K562 (cell line): Measurements from ENCODE around the gene CDC25B. TPM values are rescaled to one million over a fixed set of nuclear protein-coding genes. Genes with fewer than 3 reads are reported as not detected.

ENCODE experiments used
- BCL6 ChIP-seq: fragments of 250-450 bp; sonication (Bioruptor Pico); IDR thresholded peaks from 2 replicates; pipeline ENCODE4 v1.4.0; 2020
- BCLAF1 ChIP-seq, 2 experiments: fragments of 450-650 bp in 1 of 2; IDR thresholded peaks; 2 replicates each; pipeline ENCODE4 v1.6.1; 2011 to 2017; ENCODE audit warnings: low read depth in 2 of 2, antibody characterized with exemption in 1 of 2, borderline replicate concordance in 1 of 2, low read length in 1 of 2, mild to moderate bottlenecking in 1 of 2, mixed read lengths in 1 of 2; ENCODE audit not compliant: control insufficient read depth in 1 of 2
- BHLHE40 ChIP-seq: IDR thresholded peaks from 2 replicates; pipeline ENCODE4 v1.6.1; 2011; ENCODE audit warnings: low read length, improper control_type of control experiment
- BMI1 ChIP-seq: fragments of 150-350 bp; IDR thresholded peaks from 2 replicates; pipeline ENCODE4 v1.6.1; 2014; ENCODE audit warnings: low read length
- BRD9 ChIP-seq: fragments of 450-650 bp; IDR thresholded peaks from 2 replicates; pipeline ENCODE4 v1.6.1; 2018; ENCODE audit warnings: low read depth; ENCODE audit not compliant: partially characterized antibody
- FOXA3 ChIP-seq, 2 experiments: fragments of 450-650 bp in 1 of 2; sonication (generic) in 1 of 2; formaldehyde crosslinking; IDR thresholded peaks in 1 of 2; conservative IDR thresholded peaks in 1 of 2; 2 replicates each; pipeline versions ENCODE4 v1.4.0 to v1.8.0; 2020 to 2022; ENCODE audit warnings: mild to moderate bottlenecking in 2 of 2, missing genetic modification reagents in 1 of 2
- HDAC6 ChIP-seq: IDR thresholded peaks from 2 replicates; pipeline ENCODE4 v1.6.1; 2012; ENCODE audit warnings: low read depth, mild to moderate bottlenecking, control low read depth, inconsistent platforms, low read length, moderate library complexity
- HMG20A ChIP-seq: fragments of 450-650 bp; formaldehyde crosslinking; conservative IDR thresholded peaks from 2 replicates; pipeline ENCODE4 v1.4.0; 2020; ENCODE audit warnings: mild to moderate bottlenecking, mixed read lengths
- IRF1 ChIP-seq: sonication (generic); formaldehyde crosslinking; IDR thresholded peaks from 2 replicates; pipeline ENCODE4 v1.8.0; 2022; ENCODE audit warnings: missing genetic modification reagents, mild to moderate bottlenecking, borderline replicate concordance
- KDM2B ChIP-seq: fragments of 250-450 bp; sonication (Bioruptor Pico); IDR thresholded peaks from 2 replicates; pipeline ENCODE4 v1.8.0; 2021; ENCODE audit warnings: mild to moderate bottlenecking, moderate library complexity
- KDM5B ChIP-seq: fragments of 200-600 bp; sonication (generic); IDR thresholded peaks from 2 replicates; pipeline ENCODE4 v1.6.1; 2012; ENCODE audit warnings: low read depth, mild to moderate bottlenecking, moderate library complexity, low read length, control low read depth, inconsistent platforms; ENCODE audit not compliant: insufficient replicate concordance
- POLR2AphosphoS5 ChIP-seq: IDR thresholded peaks from 2 replicates; pipeline ENCODE4 v1.6.1; 2011; ENCODE audit warnings: mild to moderate bottlenecking, low read depth, low read length, moderate library complexity; ENCODE audit not compliant: control insufficient read depth, insufficient read depth
- POLR2G ChIP-seq: fragments of 200-400 bp; formaldehyde crosslinking; IDR thresholded peaks from 2 replicates; pipeline ENCODE4 v1.6.1; 2017; ENCODE audit warnings: low read depth, mild to moderate bottlenecking, antibody characterized with exemption, low read length, moderate library complexity
- RBM15 ChIP-seq: fragments of 200-400 bp; formaldehyde crosslinking; IDR thresholded peaks from 2 replicates; pipeline ENCODE4 v1.6.1; 2018; ENCODE audit warnings: mild to moderate bottlenecking, low read length, moderate library complexity; ENCODE audit not compliant: insufficient read depth
- SP1 ChIP-seq: sonication (generic); formaldehyde crosslinking; IDR thresholded peaks from 2 replicates; pipeline ENCODE4 v1.8.1; 2022; ENCODE audit warnings: mild to moderate bottlenecking, missing genetic modification reagents
- TAF15 ChIP-seq: fragments of 200-400 bp; formaldehyde crosslinking; IDR thresholded peaks from 2 replicates; pipeline ENCODE4 v1.6.1; 2017; ENCODE audit warnings: mild to moderate bottlenecking, low read depth, low read length, moderate library complexity
- TFE3 ChIP-seq: fragments of 450-650 bp; formaldehyde crosslinking; IDR thresholded peaks from 2 replicates; pipeline ENCODE4 v1.4.0; 2020; ENCODE audit warnings: mild to moderate bottlenecking, mixed read lengths
- ZBTB17 ChIP-seq: fragments of 450-650 bp; formaldehyde crosslinking; IDR thresholded peaks from 2 replicates; pipeline ENCODE4 v1.4.0; 2020; ENCODE audit warnings: mild to moderate bottlenecking
- ZBTB7A ChIP-seq: IDR thresholded peaks from 2 replicates; pipeline ENCODE4 v1.6.1; 2011; ENCODE audit warnings: low read depth, mild to moderate bottlenecking, low read length, moderate library complexity, borderline replicate concordance; ENCODE audit not compliant: control insufficient read depth
- ZNF232 ChIP-seq: sonication (generic); formaldehyde crosslinking; IDR thresholded peaks from 2 replicates; pipeline ENCODE4 v1.8.0; 2022; ENCODE audit warnings: mild to moderate bottlenecking, missing genetic modification reagents
- ZNF316 ChIP-seq: fragments of 450-650 bp; IDR thresholded peaks from 2 replicates; pipeline ENCODE4 v1.6.1; 2016
- ZNF79 ChIP-seq: fragments of 250-450 bp; sonication (Bioruptor Pico); IDR thresholded peaks from 2 replicates; pipeline ENCODE4 v1.4.0; 2020; ENCODE audit warnings: low read depth, mild to moderate bottlenecking, moderate library complexity
- polyA plus RNA-seq, 8 experiments: library from polyadenylated mRNA; depleted of rRNA in 4 of 8; stranded (reverse) in 5 of 8; unstranded in 3 of 8; fragments of >200 nt; fragmentation: Nextera tagmentation in 2 of 8; fragmentation: Illumina TruSeq in 1 of 8; extraction: Ambion mirVana in 2 of 8; extraction: Trizol in 1 of 8; gene quantifications; 2 replicates each; pipeline versions ENCODE4 v1.2.1 to v1.2.3, GENCODE V29; 2011 to 2014; ENCODE audit warnings: inconsistent platforms in 1 of 8, missing spikeins in 1 of 8
- total RNA-seq, 7 experiments: library from RNA; depleted of rRNA in 6 of 7; stranded (reverse); fragments of >200 nt in 6 of 7; fragmentation: Illumina TruSeq in 2 of 7; extraction: Trizol in 2 of 7; gene quantifications; 2 replicates each; pipeline versions ENCODE4 v1.2.1 to v1.2.3, GENCODE V29; 2011 to 2021; ENCODE audit warnings: low replicate concordance in 1 of 7

Gene CDC25B
- total and polyA plus RNA-seq, 9 of the 15 experiments (the other 6 are each of a cell fraction or from before 2014, with no cell fraction given), result 2.3 to 35.7 (median 9.5) TPM

- no peak for TF ChIP-seq IRF1 (CRISPR knock-in tag)
- TF ChIP-seq KDM5B, result no peak
- TF ChIP-seq TAF15, result no peak
- no peak for TF ChIP-seq TFE3 (CRISPR knock-in tag)
- no peak for TF ChIP-seq BCL6 (CRISPR knock-in tag)
- TF ChIP-seq BMI1, result no peak
- TF ChIP-seq FOXA3 (CRISPR knock-in tag; conservative IDR thresholded peaks at IDR 0.05 in 1 of 2, IDR thresholded peaks at IDR 0.05 in 1 of 2), result 0 out of 4 replicates have a peak, but pooled peaks of 1 of the 2 experiments have one; percentile 55
- TF ChIP-seq POLR2AphosphoS5, result no peak
- TF ChIP-seq SP1, result no peak; the same call in 1 of the 2 replicates
- TF ChIP-seq HMG20A (CRISPR knock-in tag), result no peak
- no peak for TF ChIP-seq ZBTB17 (CRISPR knock-in tag)
- TF ChIP-seq ZNF232, result no peak
- TF ChIP-seq KDM2B (CRISPR knock-in tag), result no peak
- no peak for TF ChIP-seq BHLHE40
- no peak for TF ChIP-seq ZNF316
- TF ChIP-seq RBM15, result no peak
- TF ChIP-seq BCLAF1 (IDR thresholded peaks at IDR 0.05; ENCODE audit: borderline replicate concordance in 1 of 2, control insufficient read depth in 1 of 2, low read depth in 2 of 2, low read length in 1 of 2), result no peak
- TF ChIP-seq POLR2G, result no peak
- no peak for TF ChIP-seq BRD9
- no peak for TF ChIP-seq ZNF79 (CRISPR knock-in tag)
- peak; percentile 41; the same call in 1 of the 2 replicates for TF ChIP-seq ZBTB7A
- TF ChIP-seq HDAC6, result no peak
Measured at GRCh38 chr20:3818155-3819151, 22.3 kb downstream of the CDC25B start (continued).
